ENCODE results near the gene RPS3A. TPM values are rescaled to one million over a fixed set of nuclear protein-coding genes. Genes with fewer than 3 reads are reported as not detected.
"Not testable (repeated sequence)": the region's sequence is repeated elsewhere in the genome, so short reads cannot be mapped to it uniquely, and the experiment has no call there.

Gene RPS3A
- total RNA-seq, 1 experiment from 2014 or later = 2,446 TPM

DNA sequence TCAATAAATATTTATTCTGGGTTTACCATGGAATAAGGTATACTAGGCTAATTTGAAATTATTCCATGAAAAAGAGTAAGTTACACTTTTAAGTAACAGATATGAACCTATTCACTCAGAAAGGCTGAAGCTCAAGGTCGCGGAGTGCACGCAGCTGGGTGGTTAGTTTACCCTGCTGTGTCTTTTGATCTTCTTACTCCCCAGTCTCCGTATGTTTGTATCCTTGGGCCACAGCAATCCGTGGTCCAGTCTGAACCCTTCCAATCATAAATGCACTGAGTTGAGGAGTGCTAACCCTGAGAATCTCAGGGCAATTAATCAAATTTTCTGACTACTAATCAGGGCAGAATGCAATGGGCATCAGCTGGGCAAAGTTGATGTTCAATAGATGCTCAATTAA is 33.9 kb downstream of the RPS3A start:
- no peaks in the 10 kb centered on the region for H4K20me1 ChIP-seq (ENCODE audit: insufficient read depth)
- H3K4me1 ChIP-seq (ENCODE audit: control insufficient read depth in 1 of 2, insufficient read depth in 2 of 2, low read length in 2 of 2) = no peaks in the 10 kb centered on the region
- ChIA-PET CTCF (no interaction called here), RAD21 (ENCODE audit: low non-redundant PET in 1 of 2, low total read pairs in 2 of 2, uncharacterized antibody in 2 of 2, unreplicated experiment in 2 of 2) (no interaction called here), POLR2A (no interaction called here)
- H3K4me3 ChIP-seq (replicated peaks in 1 of 2; ENCODE audit: low read depth in 1 of 2, low read length in 2 of 2) = no peak overlapping the region
- TF ChIP-seq, protein P1, sequence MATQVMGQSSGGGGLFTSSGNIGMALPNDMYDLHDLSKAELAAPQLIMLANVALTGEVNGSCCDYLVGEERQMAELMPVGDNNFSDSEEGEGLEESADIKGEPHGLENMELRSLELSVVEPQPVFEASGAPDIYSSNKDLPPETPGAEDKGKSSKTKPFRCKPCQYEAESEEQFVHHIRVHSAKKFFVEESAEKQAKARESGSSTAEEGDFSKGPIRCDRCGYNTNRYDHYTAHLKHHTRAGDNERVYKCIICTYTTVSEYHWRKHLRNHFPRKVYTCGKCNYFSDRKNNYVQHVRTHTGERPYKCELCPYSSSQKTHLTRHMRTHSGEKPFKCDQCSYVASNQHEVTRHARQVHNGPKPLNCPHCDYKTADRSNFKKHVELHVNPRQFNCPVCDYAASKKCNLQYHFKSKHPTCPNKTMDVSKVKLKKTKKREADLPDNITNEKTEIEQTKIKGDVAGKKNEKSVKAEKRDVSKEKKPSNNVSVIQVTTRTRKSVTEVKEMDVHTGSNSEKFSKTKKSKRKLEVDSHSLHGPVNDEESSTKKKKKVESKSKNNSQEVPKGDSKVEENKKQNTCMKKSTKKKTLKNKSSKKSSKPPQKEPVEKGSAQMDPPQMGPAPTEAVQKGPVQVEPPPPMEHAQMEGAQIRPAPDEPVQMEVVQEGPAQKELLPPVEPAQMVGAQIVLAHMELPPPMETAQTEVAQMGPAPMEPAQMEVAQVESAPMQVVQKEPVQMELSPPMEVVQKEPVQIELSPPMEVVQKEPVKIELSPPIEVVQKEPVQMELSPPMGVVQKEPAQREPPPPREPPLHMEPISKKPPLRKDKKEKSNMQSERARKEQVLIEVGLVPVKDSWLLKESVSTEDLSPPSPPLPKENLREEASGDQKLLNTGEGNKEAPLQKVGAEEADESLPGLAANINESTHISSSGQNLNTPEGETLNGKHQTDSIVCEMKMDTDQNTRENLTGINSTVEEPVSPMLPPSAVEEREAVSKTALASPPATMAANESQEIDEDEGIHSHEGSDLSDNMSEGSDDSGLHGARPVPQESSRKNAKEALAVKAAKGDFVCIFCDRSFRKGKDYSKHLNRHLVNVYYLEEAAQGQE (IDR thresholded peaks at IDR 0.05; ENCODE audit: low read depth) = no peak
- TF ChIP-seq ZNF274 (IDR thresholded peaks at IDR 0.05; ENCODE audit: low read depth, low read length) (no peak), POLR2A (IDR thresholded peaks at IDR 0.05; ENCODE audit: borderline replicate concordance, extremely low read depth, insufficient read depth, insufficient read length) (no peak), ATF3 (IDR thresholded peaks at IDR 0.05) (no peak), ZBTB33 (IDR thresholded peaks at IDR 0.05; ENCODE audit: extremely low read depth, insufficient replicate concordance, low read length) (no peak), JUND (IDR thresholded peaks at IDR 0.05) (no peak)
- peaks cover 0 to 3% of the 10 kb centered on the region in 2 experiments; a peak in 1 of 4 replicates for H3K36me3 ChIP-seq (ENCODE audit: control insufficient read depth in 1 of 2, insufficient read depth in 2 of 2, low read length in 2 of 2)
- no peak overlapping the region for H2AFZ ChIP-seq (ENCODE audit: low read depth, low read length, poor library complexity, severe bottlenecking)
- H3K4me2 ChIP-seq (ENCODE audit: low read length) = no peak overlapping the region
- no peak overlapping the region for H3K27ac ChIP-seq (ENCODE audit: low read depth, low read length)
- H3K9ac ChIP-seq (ENCODE audit: low read length) = no peak overlapping the region
- H3K79me2 ChIP-seq (ENCODE audit: insufficient read depth, low read length) = no peaks in the 10 kb centered on the region
- intact Hi-C loops (cut with micrococcal nuclease) = no loop called here
- DNase-seq (ENCODE audit: low read depth, low spot score) (no peak), ATAC-seq (no peak)
- H3K27me3 ChIP-seq (ENCODE audit: insufficient read depth, low read length) = no peaks in the 10 kb centered on the region
- no peaks in the 10 kb centered on the region for H3K9me2 ChIP-seq (ENCODE audit: insufficient read depth)
- H3K9me3 ChIP-seq (ENCODE audit: control insufficient read depth in 1 of 2, insufficient read depth in 1 of 2, low read depth in 1 of 2, low read length in 2 of 2) = no peaks in the 10 kb centered on the region
- BruUV-seq (replicated peaks) = no TSS peak

DNA sequence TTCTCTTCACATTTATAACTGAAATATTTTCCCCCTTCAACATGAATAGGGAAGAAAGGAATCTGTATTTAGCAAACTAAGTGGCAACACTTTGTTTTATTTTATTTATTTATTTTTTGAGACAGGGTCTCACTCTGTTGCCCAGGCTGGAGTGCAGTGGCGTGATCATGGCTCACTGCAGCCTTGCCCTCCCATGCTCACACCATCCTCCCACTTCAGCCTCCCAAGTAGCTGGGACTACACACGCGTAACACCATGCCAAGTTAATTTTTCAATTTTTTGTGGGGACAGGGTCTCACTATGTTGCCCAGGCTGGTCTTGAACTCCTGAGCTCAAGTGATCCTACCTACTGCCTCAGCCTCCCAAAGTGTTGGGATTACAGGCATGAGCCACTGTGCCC is 36.6 kb downstream of the RPS3A start:
- CTCF ChIA-PET; H3K4me2 ChIP-seq (ENCODE audit: low read length); H3K4me1 ChIP-seq (ENCODE audit: control insufficient read depth in 1 of 2, insufficient read depth in 2 of 2, low read length in 2 of 2); ATAC-seq; H3K27me3 ChIP-seq (ENCODE audit: insufficient read depth, low read length); POLR2A ChIA-PET; H4K20me1 ChIP-seq (ENCODE audit: insufficient read depth); H3K9ac ChIP-seq (ENCODE audit: low read length); H3K9me2 ChIP-seq (ENCODE audit: insufficient read depth); H3K27ac ChIP-seq (ENCODE audit: low read depth, low read length); RAD21 ChIA-PET (ENCODE audit: low non-redundant PET in 1 of 2, low total read pairs in 2 of 2, uncharacterized antibody in 2 of 2, unreplicated experiment in 2 of 2); H3K36me3 ChIP-seq (ENCODE audit: control insufficient read depth in 1 of 2, insufficient read depth in 2 of 2, low read length in 2 of 2); intact Hi-C loops (cut with micrococcal nuclease); H3K79me2 ChIP-seq (ENCODE audit: insufficient read depth, low read length); BruUV-seq (replicated peaks); DNase-seq (ENCODE audit: low read depth, low spot score); H2AFZ ChIP-seq (ENCODE audit: low read depth, low read length, poor library complexity, severe bottlenecking); H3K4me3 ChIP-seq (replicated peaks in 1 of 2; ENCODE audit: low read depth in 1 of 2, low read length in 2 of 2); H3K9me3 ChIP-seq (ENCODE audit: control insufficient read depth in 1 of 2, insufficient read depth in 1 of 2, low read depth in 1 of 2, low read length in 2 of 2): not testable (repeated sequence)

Measured in HCT116 (cell line).